Transverse colon (tissue), 4 donors: ENCODE measurements around the gene LGI4.

Source experiments
- CTCF ChIP-seq, 5 experiments: fragments of 200-600 bp in 3 of 5; fragments of 450-650 bp in 2 of 5; sonication (generic) in 3 of 5; IDR thresholded peaks; 1 replicate in 2 of 5; 2 replicates in 3 of 5; pipeline ENCODE4 v1.5.1; 2016 to 2017; ENCODE audit warnings: antibody characterized with exemption in 5 of 5, inconsistent platforms in 3 of 5, mild to moderate bottlenecking in 2 of 5, moderate library complexity in 1 of 5
- EP300 ChIP-seq: sonication (generic); formaldehyde crosslinking; IDR thresholded peaks from one replicate; pipeline ENCODE4 v1.6.1; 2017; ENCODE audit warnings: antibody characterized with exemption, low read depth
- POLR2AphosphoS5 ChIP-seq, 3 donors: sonication (generic); formaldehyde crosslinking; IDR thresholded peaks; one replicate each; pipeline ENCODE4 v1.6.1; 2016; ENCODE audit warnings: antibody characterized with exemption in 3 of 3

- TF ChIP-seq EP300 (no peak), CTCF (IDR thresholded peaks at IDR 0.05) (no peak), POLR2AphosphoS5 (IDR thresholded peaks at IDR 0.05) (no peak)
Observed at GRCh38 chr19:35165200-35166058, 30.6 kb upstream of the LGI4 start.
